MCF 10A (cell line): ENCODE data around the gene CPA4. TPM values are rescaled to one million over a fixed set of nuclear protein-coding genes. Genes with fewer than 3 reads are reported as not detected.
"Not testable (repeated sequence)": the region's sequence is repeated elsewhere in the genome, so short reads cannot be mapped to it uniquely, and the experiment has no call there.

Experiments
- Bru-seq: library from RNA; stranded (reverse); fragments of 400-500 nt; gene quantifications from one replicate; lab custom pipeline; 2021; lab: Mats Ljungman, UMichigan
- BruChase-seq, 2 experiments: library from RNA; stranded (reverse); fragments of 400-500 nt; gene quantifications; one replicate each; lab custom pipeline; 2021; lab: Mats Ljungman, UMichigan
- BruUV-seq: library from RNA; stranded (reverse); fragments of 400-500 nt; replicated peaks from 2 replicates; lab custom pipeline; 2021; lab: Mats Ljungman, UMichigan
- CTCF ChIA-PET: fragments of 300-600 bp; sonication (Branson Sonifier 250); formaldehyde crosslinking; extraction: SDS; loops from one replicate; lab custom pipeline; 2021; ENCODE audit warnings: antibody characterized with exemption, inconsistent platforms; lab: Yijun Ruan, JAX
- POLR2A ChIA-PET: fragments of 300-600, 350-650 bp; sonication (Branson Sonifier 250); formaldehyde crosslinking; extraction: SDS; loops from one replicate; lab custom pipeline; 2020; ENCODE audit warnings: antibody characterized with exemption, inconsistent platforms; lab: Yijun Ruan, JAX
- DNase-seq: peaks from one replicate; pipeline ENCODE4 v3.0.0-alpha.2; 2018; ENCODE audit not compliant: unreplicated experiment
- H3K27ac Mint-ChIP-seq: one replicate; pipeline ENCODE4 v1.8.0; 2022; ENCODE audit warnings: mild to moderate bottlenecking, low read depth, mixed read lengths; ENCODE audit not compliant: unreplicated experiment
- H3K27me3 Mint-ChIP-seq: one replicate; pipeline ENCODE4 v1.8.0; 2022; ENCODE audit warnings: mixed read lengths; ENCODE audit not compliant: insufficient read depth, unreplicated experiment
- H3K36me3 Mint-ChIP-seq: one replicate; pipeline ENCODE4 v1.8.0; 2022; ENCODE audit warnings: mild to moderate bottlenecking, moderate library complexity, mixed read lengths; ENCODE audit not compliant: insufficient read depth, unreplicated experiment
- H3K4me1 Mint-ChIP-seq: one replicate; pipeline ENCODE4 v1.8.0; 2022; ENCODE audit warnings: mixed read lengths; ENCODE audit not compliant: insufficient read depth, unreplicated experiment
- H3K4me3 Mint-ChIP-seq: one replicate; pipeline ENCODE4 v1.8.0; 2022; ENCODE audit warnings: mild to moderate bottlenecking, moderate library complexity, mixed read lengths; ENCODE audit not compliant: unreplicated experiment
- H3K9me3 Mint-ChIP-seq: one replicate; pipeline ENCODE4 v1.8.0; 2022; ENCODE audit warnings: mixed read lengths; ENCODE audit not compliant: unreplicated experiment
- CTCF ChIP-seq: fragments of 200-600 bp; IDR thresholded peaks from one replicate; pipeline ENCODE4 v1.8.0; 2022; ENCODE audit warnings: antibody characterized with exemption, mild to moderate bottlenecking; ENCODE audit not compliant: unreplicated experiment
- intact Hi-C: fragments of 100-400 bp; cut with micrococcal nuclease; formaldehyde crosslinking; loops from 2 replicates; pipeline ENCODE4 v1.14.1; 2022
- long read RNA-seq: library from polyadenylated mRNA; stranded (forward); transcript quantifications from one replicate; pipeline ENCODE4 v2.0.0, GENCODE V29; 2022
- total RNA-seq: library from RNA; stranded (reverse); gene quantifications from 2 replicates; pipeline ENCODE4 v1.2.3, GENCODE V29; 2022

The CPA4 gene
- 1.8 and 4.3 TPM in 2 replicates for total RNA-seq
- Bru-seq, nascent RNA: percentile 27 among the genes with signal in this experiment
- BruChase-seq, experiment 1, labeled RNA remaining after a 6-hour chase: percentile 37 among the genes with signal in this experiment
- BruChase-seq, experiment 2, labeled RNA remaining after a 2-hour chase: percentile 28 among the genes with signal in this experiment
- long read RNA-seq, partial matches to known transcripts: 0 of 4 reads
- long read RNA-seq, other reads (novel, unspliced or antisense): 2 of 4 reads

GRCh38 chr7:130292682-130293257 lies at the start of gene CPA4:
TSS of gene CPA4 (plus strand) at chr7:130293161. CDS start at chr7:130293181, 20 bp downstream.
- no peak for TF ChIP-seq CTCF
- Mint-ChIP-seq H3K27ac (peak within 1 kb of the TSS; percentile 80), H3K9me3 (peaks cover 5% of the 10 kb centered on the region), H3K36me3 (peaks cover 6% of the 10 kb centered on the region), H3K4me3 (peak within 1 kb of the TSS; percentile 47), H3K27me3 (no peaks in the 10 kb centered on the region), H3K4me1 (peaks cover 47% of the 10 kb centered on the region)
- BruUV-seq: no TSS peak
- ChIA-PET CTCF (interaction anchor here (0.6 to 2.5 kb wide), 7 partner anchors 48 to 1567 kb away, joined by 3 to 11 read pairs (median 3); no protein-coding TSS in a partner anchor), POLR2A (interaction anchor here (0.6 to 4.6 kb wide), 26 partner anchors 9 to 1281 kb away, joined by 3 to 40 read pairs (median 4); partner anchors contain the start of genes CEP41 and TMEM209)
- intact Hi-C loops: loop anchor here (2.0 kb wide), 1 partner anchor 64 kb away; no protein-coding TSS in a partner anchor
- DNase-seq: peak; percentile 95

- ChIA-PET CTCF (interaction anchor here (0.6 to 1.1 kb wide), 11 partner anchors 29 to 876 kb away, joined by 3 to 6 read pairs (median 3); no protein-coding TSS in a partner anchor), POLR2A (interaction anchor here (0.6 to 1.6 kb wide), 4 partner anchors 11 to 415 kb away, joined by 3 to 5 read pairs (median 3); no protein-coding TSS in a partner anchor)
- H3K4me1 Mint-ChIP-seq: peaks cover 12% of the 10 kb centered on the region
- H3K4me3 Mint-ChIP-seq, H3K27ac Mint-ChIP-seq, H3K9me3 Mint-ChIP-seq, H3K27me3 Mint-ChIP-seq, BruUV-seq, H3K36me3 Mint-ChIP-seq: not testable (repeated sequence)
- DNase-seq: peak; percentile 17
- intact Hi-C loops: loop anchor here (5.0 kb wide), 1 partner anchor 114 kb away; no protein-coding TSS in a partner anchor
Observed at GRCh38 chr7:130243486-130243885, 49.5 kb upstream of the CPA4 start.

- H3K27me3 Mint-ChIP-seq, BruUV-seq, intact Hi-C loops, POLR2A ChIA-PET, H3K36me3 Mint-ChIP-seq, H3K27ac Mint-ChIP-seq, H3K9me3 Mint-ChIP-seq, H3K4me3 Mint-ChIP-seq, DNase-seq: not testable (repeated sequence)
- CTCF ChIA-PET: interaction anchor here (0.7 kb wide), 1 partner anchor 511 kb away, joined by 3 read pairs; no protein-coding TSS in a partner anchor
- peaks cover 12% of the 10 kb centered on the region for H3K4me1 Mint-ChIP-seq
Observed at GRCh38 chr7:130246491-130246890, 46.5 kb upstream of the CPA4 start.

- intact Hi-C loops, CTCF ChIA-PET, H3K27ac Mint-ChIP-seq, H3K4me1 Mint-ChIP-seq, POLR2A ChIA-PET, H3K4me3 Mint-ChIP-seq, BruUV-seq, H3K27me3 Mint-ChIP-seq, DNase-seq, H3K36me3 Mint-ChIP-seq: not testable (repeated sequence)
- H3K9me3 Mint-ChIP-seq: peaks cover 24% of the 10 kb centered on the region
Observed at GRCh38 chr7:130248842-130249241, 44.1 kb upstream of the CPA4 start.

- peaks cover 25% of the 10 kb centered on the region for H3K9me3 Mint-ChIP-seq
- POLR2A ChIA-PET, DNase-seq, intact Hi-C loops, BruUV-seq, H3K4me1 Mint-ChIP-seq, H3K27me3 Mint-ChIP-seq, H3K36me3 Mint-ChIP-seq, H3K27ac Mint-ChIP-seq, H3K4me3 Mint-ChIP-seq: not testable (repeated sequence)
- CTCF ChIA-PET: interaction anchor here (0.6 kb wide), 1 partner anchor 41 kb away, joined by 4 read pairs; no protein-coding TSS in a partner anchor
Observed at GRCh38 chr7:130249626-130250025, 43.3 kb upstream of the CPA4 start.
